HG02759 (cell line): ENCODE measurements around the gene PLK1.

Source experiments
- ATAC-seq: cut with Tn5 transposase; IDR thresholded peaks from one replicate; pipeline ENCODE4 v1.9.1; 2021; ENCODE audit warnings: mild to moderate bottlenecking, moderate library complexity; ENCODE audit not compliant: unreplicated experiment

Gene PLK1

GRCh38 chr16:23679274-23679985, 741 bp downstream of the PLK1 start:
- ATAC-seq = no peak

GRCh38 chr16:23679986-23680336, 1.3 kb downstream of the PLK1 start:
- ATAC-seq = no peak

GRCh38 chr16:23682181-23682580, 3.5 kb downstream of the PLK1 start:
- no peak for ATAC-seq

- no peak for ATAC-seq
Observed at GRCh38 chr16:23683487-23683886, 4.8 kb downstream of the PLK1 start.

- no peak for ATAC-seq
Observed at GRCh38 chr16:23687034-23687808, 8.5 kb downstream of the PLK1 start.

GRCh38 chr16:23689442-23690187, 10.9 kb downstream of the PLK1 start:
- ATAC-seq = no peak

- no peak for ATAC-seq
Observed at GRCh38 chr16:23690771-23691482, 12.2 kb downstream of the PLK1 start.

GRCh38 chr16:23691483-23692189, 12.9 kb downstream of the PLK1 start:
- ATAC-seq = no peak

GRCh38 chr16:23692190-23692837, 13.6 kb downstream of the PLK1 start:
- ATAC-seq = no peak

- ATAC-seq = no peak
Observed at GRCh38 chr16:23694265-23694643, 15.6 kb downstream of the PLK1 start.

GRCh38 chr16:23694644-23695373, 16.1 kb downstream of the PLK1 start:
- no peak for ATAC-seq

GRCh38 chr16:23695756-23696155, 17.1 kb downstream of the PLK1 start:
- ATAC-seq = no peak

- no peak for ATAC-seq
Observed at GRCh38 chr16:23699100-23699499, 20.4 kb downstream of the PLK1 start.

GRCh38 chr16:23700093-23700492, 21.4 kb downstream of the PLK1 start:
- ATAC-seq = no peak

- no peak for ATAC-seq
Observed at GRCh38 chr16:23700509-23700908, 21.8 kb downstream of the PLK1 start.

- no peak for ATAC-seq
Observed at GRCh38 chr16:23701045-23701444, 22.4 kb downstream of the PLK1 start.

GRCh38 chr16:23702951-23703350, 24.3 kb downstream of the PLK1 start:
- ATAC-seq = no peak

- no peak for ATAC-seq
Observed at GRCh38 chr16:23704772-23705516, 26.3 kb downstream of the PLK1 start.

GRCh38 chr16:23705517-23705902, 26.8 kb downstream of the PLK1 start:
- no peak for ATAC-seq
